HG02571 (cell line): ENCODE measurements around the gene RIOK1.

ENCODE experiments used
- ATAC-seq: cut with Tn5 transposase; IDR thresholded peaks from one replicate; pipeline ENCODE4 v1.9.1; 2021; ENCODE audit warnings: mild to moderate bottlenecking, moderate library complexity; ENCODE audit not compliant: unreplicated experiment

The RIOK1 gene

DNA sequence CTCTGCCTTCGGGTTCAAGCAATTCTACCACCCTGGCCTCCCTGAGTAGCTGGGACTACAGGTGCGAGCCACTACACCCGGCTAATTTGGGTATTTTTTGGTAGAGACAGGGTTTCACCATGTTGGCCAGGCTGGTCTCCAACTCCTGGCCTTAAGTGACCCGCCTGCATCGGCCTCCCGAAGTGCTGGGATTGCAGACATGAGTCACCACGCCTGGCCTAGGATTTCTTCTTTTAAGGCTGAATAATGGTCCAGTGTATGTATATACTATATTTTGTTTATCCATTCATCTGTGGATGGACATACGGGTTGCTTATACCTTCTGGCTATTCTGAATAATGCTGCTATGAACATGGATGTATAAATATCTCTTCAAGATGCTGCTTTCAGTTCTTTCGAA is 17.1 kb downstream of the RIOK1 start:
- no peak for ATAC-seq

DNA sequence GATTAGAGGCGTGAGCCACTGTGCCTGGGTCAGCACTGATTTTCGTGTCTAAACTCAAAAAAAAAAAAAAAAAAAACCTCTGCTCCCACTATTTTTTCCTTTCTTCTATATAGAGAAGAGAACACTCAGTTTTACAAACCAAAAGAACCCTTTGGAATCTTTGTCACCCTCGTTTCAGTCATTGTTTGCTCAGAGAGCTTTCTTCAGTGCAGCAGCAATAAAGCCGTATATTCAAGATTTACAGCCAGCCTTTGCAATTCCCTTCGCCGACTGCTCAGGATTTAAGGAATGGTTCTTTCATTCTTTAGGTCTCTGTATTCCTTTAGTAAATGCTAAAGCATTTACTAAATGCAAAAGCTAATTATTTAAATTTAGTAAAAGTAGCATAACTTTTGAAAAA is 20.1 kb downstream of the RIOK1 start:
- ATAC-seq: no peak

DNA sequence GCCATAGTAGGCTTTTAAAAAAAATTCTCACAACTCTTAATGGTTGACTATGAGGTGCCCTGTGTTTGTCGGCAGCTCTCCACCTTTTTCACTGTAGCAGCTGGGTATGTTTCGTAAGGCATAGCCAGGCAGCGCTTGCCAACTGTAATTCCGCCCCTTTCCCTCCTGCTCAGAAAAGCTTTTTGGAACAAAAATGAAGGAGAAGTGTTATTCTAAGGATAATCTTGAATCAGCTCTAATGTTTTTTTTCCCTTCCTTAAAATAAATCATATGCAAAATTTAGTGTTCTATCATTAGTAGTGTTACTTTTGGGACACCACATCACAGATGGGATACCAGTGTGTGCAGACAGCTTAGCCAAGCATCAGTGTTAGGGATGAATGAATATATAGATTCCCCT is 21.2 kb downstream of the RIOK1 start:
- ATAC-seq: no peak

DNA sequence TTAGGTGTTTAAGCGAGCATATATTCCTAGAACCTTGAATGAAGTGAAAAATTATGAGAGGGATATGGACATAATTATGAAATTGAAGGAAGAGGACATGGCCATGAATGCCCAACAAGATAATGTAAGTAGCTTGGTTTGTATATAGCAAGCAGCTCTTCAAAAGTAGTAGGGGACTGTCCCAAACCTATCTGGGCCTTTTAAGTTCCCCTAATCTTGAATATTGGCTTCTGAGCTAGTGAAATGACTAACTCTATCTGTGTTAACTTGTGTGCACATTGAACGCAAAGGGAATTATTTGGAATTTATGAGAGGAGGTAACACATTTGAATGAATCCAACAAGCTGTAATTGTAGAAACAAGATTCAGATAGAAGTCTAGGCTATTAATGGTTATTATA is 21.7 kb downstream of the RIOK1 start:
- no peak for ATAC-seq

DNA sequence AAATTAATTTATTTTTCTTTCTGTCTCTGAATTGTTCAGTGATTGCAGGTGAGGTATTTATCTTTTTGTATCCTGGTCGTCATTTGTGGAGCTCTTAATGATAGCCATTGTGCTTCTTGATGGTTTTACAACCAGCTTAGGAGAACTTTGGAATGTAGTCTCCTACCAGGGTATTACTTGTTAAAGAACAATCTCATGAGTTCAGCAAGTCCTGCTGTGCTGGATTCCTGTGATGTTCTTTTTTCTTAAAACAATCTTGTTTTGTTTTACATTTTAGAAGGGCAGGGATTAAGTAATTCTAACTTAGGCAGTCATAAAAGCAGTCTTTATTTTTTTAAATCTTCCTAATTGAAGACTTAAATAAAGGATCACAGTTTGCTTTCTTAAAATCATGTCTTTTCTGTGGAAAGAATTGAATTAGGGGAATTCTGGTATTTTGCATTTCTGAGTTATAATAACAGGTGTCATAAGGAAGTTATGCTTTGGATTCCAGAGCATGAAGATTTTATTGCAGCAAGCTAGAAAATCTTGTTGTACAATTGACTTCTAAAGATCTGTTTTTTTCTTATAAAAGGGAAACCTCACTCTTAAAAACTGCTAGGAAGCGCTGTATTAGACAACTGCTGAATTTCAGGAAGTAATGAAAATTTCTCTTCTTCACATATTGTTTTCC is 23.7 kb downstream of the RIOK1 start:
- ATAC-seq: no peak

DNA sequence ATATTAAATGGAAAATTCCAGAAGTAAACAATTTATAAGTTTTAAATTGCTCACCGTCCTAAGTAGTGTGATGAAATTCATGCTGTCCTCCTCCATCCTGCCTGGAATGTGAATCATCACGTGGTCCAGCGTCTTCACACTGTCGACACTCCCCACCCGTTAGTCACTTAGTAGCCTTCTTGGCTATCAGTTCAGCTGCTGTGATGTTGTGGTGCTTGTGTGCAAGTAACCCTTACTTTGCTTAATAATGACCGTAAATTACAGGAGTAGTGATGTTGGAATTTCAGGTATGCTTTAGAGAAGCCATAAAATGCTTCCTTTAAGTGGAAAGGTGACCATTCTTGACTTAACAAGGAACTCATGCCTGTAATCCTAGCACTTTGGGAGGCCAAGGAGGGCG is 25.2 kb downstream of the RIOK1 start:
- ATAC-seq: no peak

DNA sequence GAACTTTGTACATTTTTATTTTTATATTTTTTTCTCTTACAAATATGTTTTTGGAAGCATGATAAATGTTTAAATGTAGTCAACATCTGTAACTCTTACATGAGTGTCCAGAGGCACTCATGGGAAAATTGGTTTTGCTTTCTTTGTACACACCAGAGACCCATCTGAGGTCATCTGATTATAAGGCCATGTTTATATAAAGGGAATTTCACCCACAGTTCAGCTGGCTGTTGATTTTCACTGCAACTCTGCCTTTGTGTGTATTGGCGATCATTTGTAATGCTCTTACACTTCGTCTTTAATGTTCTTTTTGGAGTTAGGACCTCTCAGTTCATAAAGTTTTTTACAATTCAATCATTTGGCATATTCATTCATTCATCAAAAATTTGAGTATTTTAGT is 28.1 kb downstream of the RIOK1 start:
- ATAC-seq: no peak

DNA sequence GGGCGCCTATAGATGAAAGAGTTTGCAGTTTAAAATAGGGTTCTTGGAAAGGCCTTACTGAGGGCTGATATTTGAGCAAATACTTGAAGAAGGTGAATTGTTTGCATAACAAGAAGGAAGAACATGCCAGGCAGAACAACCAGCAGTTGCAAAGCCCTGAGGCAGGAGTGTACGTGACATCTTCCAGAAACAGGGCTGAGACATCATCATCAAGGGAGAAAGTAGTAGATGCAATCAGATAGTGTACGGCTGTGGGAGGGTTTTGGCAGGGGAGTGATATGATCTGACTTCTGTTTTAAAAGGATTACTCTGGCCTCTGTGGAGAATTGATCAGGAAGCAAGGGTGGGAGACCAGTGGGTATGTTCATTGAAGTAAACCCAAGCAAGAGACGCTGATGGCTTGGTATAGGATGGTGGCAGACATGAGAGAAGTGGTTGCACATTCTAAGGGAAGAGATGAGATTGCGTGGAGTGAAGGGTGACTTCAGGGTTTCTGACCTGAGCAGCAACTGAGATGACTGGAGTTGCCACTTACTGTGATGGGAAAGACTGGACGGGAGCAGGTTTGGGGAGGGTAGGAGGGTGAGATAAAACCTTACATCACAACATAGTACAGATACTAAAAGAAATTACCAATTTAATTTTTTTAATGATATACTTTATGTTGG is 28.8 kb downstream of the RIOK1 start:
- ATAC-seq: no peak

DNA sequence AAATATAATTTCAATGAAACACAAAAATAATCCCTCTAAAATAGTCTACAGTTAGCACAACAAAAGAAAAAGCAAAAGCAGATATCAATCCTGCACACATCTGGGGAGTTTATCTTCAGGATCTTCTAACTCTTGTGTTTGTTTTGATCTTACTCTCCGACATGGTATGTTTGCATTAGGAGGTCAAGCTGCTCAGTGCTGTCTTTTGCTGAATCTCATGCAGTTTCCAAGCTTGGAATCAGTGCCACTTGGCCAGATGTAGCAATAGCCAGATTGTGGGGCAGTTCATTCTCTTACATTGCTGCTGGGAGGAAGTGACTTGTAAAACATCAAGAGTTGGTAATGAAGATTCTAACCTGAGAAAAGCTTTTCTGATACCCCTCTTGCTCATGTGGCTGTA is 29.5 kb downstream of the RIOK1 start:
- no peak for ATAC-seq

DNA sequence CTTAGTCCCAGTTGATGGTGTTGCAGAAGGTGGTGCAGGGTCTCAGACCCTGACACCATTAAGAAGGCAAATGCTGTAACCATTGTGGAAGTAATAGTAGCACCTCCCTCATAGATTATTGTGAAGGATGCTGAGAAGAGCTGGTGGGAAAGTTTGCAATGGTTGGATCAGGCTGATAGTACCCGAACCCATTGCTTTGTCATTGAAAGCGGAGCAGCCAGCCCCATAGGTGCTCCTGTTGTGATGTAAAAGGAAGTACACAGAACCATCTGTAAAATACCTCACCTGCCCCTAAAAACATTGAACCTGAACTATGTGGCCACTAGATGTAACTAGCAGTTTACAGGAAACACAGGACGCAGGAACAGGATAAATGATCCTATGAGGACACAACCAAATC is 31.5 kb downstream of the RIOK1 start:
- ATAC-seq: no peak

DNA sequence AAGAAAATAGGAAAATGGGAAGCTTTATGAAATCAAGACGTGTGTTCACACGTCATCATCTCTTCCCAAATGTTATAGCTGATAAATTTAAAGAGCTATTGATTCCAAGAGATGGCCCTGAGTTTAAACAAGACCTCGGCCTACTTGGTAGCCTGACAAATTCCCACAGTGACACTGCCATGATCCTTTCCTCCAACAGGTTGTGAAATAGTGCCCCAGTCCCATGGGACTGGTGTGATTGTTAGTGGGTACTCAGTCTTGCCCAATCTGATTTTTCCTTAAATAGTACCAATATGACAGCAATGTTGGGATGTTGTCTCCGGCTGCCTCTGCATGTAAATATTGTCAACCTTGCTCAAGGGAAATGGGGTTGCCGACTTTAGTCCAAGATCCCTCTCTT is 34.5 kb downstream of the RIOK1 start:
- no peak for ATAC-seq

DNA sequence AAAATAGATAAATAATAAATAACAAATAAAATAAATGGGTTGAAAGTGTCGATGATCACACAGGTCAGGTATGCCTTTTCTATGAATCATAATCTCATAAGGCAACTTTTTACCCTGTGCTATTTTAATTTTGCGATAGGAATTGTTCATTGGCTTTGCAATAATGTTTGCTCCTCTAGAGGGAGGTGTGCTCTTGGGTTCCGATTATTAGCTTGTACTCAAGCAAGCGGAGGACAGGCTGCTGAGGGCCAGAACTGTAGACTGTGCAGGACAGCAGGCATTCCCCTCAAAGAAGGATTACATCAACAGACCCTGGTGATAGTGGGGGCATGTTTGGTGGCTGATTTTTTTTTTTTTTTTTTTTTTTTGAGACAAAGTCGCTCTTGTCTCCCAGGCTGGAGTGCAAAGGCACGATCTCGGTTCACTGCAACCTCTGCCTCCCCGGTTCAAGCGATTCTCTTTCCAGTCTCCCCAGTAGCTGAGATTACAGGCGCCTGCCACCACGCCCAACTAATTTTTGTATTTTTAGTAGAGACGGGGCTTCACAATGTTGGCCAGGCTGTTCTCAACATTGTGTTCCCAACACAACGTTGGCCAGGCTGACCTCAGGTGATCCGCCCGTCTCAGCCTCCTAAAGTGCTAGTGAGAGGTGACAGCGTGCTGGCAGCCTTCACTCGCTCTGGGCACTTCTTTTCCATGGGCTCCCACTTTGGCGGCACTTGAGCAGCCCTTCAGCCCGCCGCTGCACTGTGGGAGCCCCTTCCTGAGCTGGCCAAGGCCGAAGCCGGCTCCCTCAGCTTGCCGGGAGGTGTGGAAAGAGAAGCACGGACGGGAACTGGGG is 35.6 kb downstream of the RIOK1 start:
- no peak for ATAC-seq

DNA sequence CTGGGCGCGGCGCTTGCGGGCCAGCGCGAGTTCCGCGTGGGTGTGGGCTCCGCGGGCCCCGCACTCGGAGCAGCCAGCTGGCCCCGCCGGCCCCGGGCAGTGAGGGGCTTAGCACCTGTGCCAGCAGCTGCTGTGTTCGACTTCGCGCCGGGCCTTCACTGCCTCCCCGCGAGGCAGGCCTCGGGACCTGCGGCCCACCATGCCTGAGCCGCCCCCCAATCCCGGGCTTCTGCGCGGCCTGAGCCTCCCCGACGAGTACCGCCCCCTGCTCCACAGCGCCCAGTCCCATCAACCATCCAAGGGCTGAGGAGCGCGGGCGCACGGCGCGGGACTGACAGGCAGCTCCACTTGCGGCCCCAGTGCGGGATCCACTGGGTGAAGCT is 36.2 kb downstream of the RIOK1 start:
- ATAC-seq: no peak

DNA sequence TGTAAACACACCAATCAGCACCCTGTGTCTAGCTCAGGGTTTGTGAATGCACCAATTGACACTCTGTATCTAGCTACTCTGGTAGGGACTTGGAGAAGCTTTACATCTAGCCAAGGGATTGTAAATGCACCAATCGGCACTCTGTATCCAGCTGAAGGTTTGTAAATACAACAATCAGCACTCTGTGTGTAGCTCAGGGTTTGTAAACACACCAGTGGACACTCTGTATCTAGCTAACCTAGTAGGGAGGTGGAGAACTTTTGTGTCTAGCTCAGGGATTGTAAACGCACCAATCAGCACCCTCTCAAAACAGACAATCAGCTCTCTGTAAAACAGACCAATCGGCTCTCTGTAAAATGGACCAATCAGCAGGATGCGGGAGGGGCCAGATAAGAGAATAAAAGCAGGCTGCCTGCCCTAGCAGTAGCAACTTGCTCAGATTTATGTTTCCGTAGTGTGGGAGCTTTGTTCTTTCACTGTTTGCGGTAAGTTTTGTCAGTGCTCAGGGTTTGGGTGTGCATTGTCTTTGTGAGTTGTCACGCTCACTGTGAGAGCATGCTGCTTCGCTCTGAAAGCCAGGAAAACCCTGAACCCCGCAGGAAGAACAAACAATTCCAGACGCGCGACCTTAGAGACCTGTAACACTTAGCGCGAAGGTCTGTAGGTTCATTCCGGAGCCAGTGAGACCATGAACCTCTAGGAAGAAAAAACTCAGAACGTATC is 37.0 kb downstream of the RIOK1 start:
- ATAC-seq: no peak

DNA sequence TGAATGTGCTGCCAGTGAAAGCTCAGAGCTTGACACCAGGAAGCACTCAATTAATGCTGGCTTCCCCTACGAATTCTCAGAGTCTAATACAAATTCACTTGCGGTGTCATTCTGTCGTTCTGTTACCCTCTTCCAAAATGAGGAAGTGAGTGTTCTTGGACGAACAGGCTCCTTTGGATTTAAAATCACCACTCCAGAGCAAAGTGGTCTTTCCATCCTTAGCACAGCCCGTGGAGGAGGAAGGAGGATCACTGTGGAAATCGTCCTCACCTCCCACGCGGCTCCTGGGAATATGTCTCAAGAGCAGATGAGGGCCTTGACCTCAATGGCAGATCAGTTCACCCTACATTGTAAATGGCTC is 41.7 kb downstream of the RIOK1 start:
- no peak for ATAC-seq

DNA sequence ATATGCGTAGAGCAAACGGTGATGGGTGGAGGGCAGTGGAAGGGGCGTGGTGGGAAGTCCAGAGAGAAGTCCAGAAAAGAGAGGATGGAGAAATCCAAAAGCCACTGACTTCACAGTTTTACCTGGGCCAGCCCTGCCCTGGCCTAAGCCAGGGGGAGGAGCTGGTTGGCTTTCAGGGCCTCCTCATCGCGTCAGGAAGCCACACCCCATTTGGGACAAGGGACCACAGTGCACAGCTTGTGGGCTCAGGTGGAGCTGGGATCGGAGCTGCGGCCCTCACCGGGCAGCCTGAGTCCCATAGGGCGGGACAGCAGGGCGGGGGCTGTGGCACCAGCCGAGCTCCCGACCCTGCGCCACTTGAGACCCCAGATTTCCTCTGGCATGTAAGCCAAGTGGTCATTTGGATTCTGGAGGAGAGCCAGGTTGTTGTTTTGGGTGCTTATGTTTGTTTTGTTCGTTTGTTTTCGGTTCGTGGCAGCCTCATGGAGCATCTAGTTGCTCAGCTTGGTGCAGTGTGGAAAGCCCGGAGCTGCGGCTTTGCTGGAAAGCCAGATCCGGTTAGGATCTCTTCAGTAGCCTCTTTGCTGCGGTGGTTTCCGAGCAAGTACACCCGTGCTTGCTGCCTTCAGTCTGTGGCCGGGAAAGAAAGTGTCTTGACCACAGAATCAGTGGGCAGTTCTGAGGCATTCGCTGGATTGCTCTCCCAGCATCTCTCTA is 42.2 kb downstream of the RIOK1 start:
- no peak for ATAC-seq

DNA sequence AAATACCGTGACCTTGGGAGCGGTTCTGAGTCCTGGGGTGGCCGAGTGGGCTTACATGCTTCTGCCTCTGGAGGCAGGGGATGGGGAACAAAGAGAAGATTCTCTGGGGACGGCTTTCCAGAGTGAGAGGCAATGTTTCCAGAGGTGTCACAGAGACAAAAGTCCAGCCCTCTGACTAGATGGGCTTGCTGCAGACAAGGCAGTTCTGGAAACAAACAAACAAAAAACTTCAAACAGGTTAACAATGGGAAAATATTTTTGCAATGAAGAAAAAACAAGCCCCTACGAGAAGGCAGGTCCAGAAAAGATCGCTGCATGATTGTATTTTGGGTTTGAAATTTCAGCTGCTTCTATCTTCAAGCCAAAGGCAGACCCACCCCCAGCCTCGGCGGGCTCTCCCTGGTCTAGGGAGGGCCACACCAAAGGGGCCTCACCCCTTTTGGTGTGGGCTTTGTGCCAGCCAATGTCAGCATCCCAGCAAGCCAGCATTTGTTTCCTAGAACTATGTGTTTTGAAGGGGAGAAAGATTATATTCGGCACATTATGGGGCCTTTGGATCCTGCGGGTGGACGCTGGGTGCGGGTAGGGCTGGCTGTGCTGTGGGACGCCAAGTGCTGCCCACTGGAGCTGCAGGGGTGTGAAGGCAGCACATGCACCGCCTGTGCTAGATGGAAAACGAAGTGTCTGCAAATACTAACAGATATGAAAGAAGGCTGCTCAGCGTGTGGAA is 42.9 kb downstream of the RIOK1 start:
- ATAC-seq: no peak

DNA sequence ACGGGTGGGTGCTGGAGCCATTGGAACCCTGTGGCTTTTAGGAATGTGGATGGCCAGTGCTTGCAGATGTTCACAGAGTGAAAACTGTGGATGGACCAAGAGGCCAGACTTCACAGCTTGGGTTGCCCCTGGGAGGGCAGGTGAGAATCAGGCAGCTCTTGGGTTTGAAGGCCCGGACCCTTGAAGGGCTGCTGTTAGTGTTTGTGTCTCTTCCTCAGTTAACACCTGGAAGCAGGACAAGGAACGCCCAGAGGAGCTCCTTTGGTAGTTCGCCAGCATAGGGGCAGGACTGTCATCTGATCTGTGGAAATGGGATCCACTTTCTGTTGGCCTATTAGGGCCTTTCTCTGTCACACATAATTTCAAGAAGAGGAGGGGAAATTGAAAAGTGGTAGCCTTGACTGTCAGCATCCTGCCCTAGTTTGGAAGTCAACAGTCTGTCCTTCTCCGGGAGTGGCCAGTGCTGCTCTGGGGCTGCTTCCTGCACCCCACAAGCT is 43.6 kb downstream of the RIOK1 start:
- no peak for ATAC-seq

DNA sequence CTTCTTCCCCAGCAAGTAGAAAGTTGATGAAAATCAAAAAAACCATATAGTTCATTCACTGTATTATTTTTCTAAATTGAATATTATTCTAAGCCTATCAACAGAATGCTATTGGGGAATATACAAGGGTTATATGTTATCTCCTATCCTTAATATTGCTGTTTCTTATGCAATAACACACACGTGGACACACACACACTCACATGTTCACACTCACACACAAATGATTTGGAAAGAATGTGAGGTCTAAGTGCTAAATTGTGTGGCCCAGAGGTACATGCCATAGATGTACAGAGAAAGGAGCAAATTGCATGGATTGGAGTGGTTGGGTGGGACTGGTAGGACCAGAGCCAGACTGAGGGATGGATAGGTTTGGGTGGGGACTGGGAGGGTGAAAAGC is 45.1 kb downstream of the RIOK1 start:
- ATAC-seq: no peak

DNA sequence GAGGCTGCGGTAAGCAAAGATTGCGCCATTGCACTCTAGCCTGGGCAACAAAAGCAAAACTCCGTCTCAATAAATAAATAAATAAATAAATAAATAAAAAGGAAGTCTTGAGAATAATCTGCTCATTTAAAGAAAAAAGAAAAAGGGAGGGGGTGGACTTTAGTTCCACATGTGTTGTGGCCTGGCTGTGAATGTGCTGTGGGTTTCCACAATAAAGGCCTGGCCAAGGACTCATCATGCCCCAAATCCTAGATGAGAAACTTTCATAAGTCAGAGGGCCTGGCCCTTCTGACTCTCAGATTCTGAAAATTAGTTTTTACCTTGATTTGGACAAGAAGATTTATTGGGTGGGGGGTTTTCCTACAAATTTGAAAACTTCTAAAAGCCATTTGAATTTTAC is 48.4 kb downstream of the RIOK1 start:
- no peak for ATAC-seq
